HEK293T (cell line): Measurements from ENCODE around the gene GAGE12F.
"Not testable (repeated sequence)": the region's sequence is repeated elsewhere in the genome, so short reads cannot be mapped to it uniquely, and the experiment has no call there.

ENCODE experiments used
- BHLHE40 ChIP-seq: fragments of 450-650 bp; IDR thresholded peaks from 2 replicates; pipeline ENCODE4 v1.6.1; 2016; ENCODE audit warnings: mild to moderate bottlenecking, moderate library complexity, borderline replicate concordance
- FOXM1 ChIP-seq: fragments of 450-650 bp; IDR thresholded peaks from 2 replicates; pipeline ENCODE4 v1.6.1; 2017; ENCODE audit warnings: mild to moderate bottlenecking, borderline replicate concordance
- PKNOX1 ChIP-seq: fragments of 450-650 bp; IDR thresholded peaks from 2 replicates; pipeline ENCODE4 v1.6.1; 2016
- SP1 ChIP-seq: fragments of 450-650 bp; IDR thresholded peaks from 2 replicates; pipeline ENCODE4 v1.6.1; 2017
- SUZ12 ChIP-seq: fragments of 450-650 bp; IDR thresholded peaks from 2 replicates; pipeline ENCODE4 v1.6.1; 2016; ENCODE audit warnings: mild to moderate bottlenecking
- ZNF384 ChIP-seq: fragments of 450-650 bp; IDR thresholded peaks from 2 replicates; pipeline ENCODE4 v1.6.1; 2016

- not testable (repeated sequence) for TF ChIP-seq SP1, SUZ12, PKNOX1, BHLHE40, ZNF384, FOXM1
Observed at GRCh38 chrX:49570100-49570499, 9.5 kb downstream of the GAGE12F start, which contains the start of gene GAGE12G.
